ENCODE data around the gene RMC1.

- TF ChIP-seq CTCF (IDR thresholded peaks at IDR 0.05; ENCODE audit: insufficient read depth, low read length) (no peak), GABPA (IDR thresholded peaks at IDR 0.05; ENCODE audit: low read depth) (no peak), POLR2AphosphoS5 (IDR thresholded peaks at IDR 0.05; ENCODE audit: low read depth) (no peak)
These were observed 32.5 kb upstream of the RMC1 start for GRCh38 chr18:23470620-23471387.
